Measurements from ENCODE around the gene TANGO2. TPM values are rescaled to one million over a fixed set of nuclear protein-coding genes. Genes with fewer than 3 reads are reported as not detected.

The TANGO2 gene
- total RNA-seq, 1 experiment from 2014 or later = 13.9 TPM

DNA sequence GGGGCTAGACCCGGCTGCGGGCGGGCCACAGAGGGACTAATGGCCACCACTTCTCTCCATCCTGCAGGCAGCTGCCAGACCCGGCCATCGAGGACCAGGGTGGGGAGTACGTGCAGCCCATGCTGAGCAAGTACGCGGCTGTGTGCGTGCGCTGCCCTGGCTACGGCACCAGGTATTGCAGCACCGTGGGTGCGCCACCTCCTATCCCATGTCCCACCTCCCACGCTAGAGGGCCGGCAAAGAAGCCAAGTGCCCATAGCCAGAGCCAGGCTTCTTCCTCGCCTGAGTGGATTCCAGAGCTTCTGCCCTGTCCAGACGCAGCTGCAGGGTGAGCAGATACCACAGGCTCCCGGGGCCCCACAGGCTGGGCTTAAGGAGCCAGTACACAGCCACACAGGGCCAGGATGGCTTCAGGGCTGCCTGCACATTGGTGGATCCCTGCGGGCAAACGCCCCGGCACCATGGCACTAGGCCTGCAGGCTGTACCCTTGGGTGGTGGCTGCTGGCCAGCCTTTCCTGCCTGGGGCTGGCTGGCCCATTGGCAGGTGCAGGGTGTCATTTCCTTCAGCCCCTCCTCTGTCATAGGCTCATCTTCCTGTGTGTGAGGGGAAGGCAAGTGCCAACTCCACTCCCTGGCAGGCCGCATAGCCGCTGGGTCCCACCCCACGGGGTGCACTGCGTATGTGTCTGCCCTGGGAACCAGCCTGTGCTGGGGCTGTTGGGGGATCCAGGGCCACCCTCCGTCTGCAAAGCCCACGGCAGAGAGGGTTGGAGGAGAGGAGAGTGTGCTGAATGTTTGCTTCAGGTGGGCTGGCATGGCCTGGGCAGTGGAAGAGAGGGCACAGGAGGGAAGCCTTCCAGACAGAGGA lies 42.6 kb downstream of the TANGO2 start:
- BruUV-seq (replicated peaks) = no TSS peak
- H3K27ac Mint-ChIP-seq (ENCODE audit: low read depth, unreplicated experiment) = peak overlapping the region; percentile 10
- POLR2A ChIA-PET = interaction anchor here (0.6 to 1.2 kb wide), 5 partner anchors 16 to 600 kb away, joined by 3 to 8 read pairs (median 3); partner anchors contain the start of gene DGCR8
- CTCF ChIA-PET = no interaction called here
- no peaks in the 10 kb centered on the region for H3K36me3 Mint-ChIP-seq (ENCODE audit: insufficient read depth, unreplicated experiment)
- peaks cover 18% of the 10 kb centered on the region for H3K4me1 Mint-ChIP-seq (ENCODE audit: insufficient read depth, unreplicated experiment)
- TF ChIP-seq, protein P1, sequence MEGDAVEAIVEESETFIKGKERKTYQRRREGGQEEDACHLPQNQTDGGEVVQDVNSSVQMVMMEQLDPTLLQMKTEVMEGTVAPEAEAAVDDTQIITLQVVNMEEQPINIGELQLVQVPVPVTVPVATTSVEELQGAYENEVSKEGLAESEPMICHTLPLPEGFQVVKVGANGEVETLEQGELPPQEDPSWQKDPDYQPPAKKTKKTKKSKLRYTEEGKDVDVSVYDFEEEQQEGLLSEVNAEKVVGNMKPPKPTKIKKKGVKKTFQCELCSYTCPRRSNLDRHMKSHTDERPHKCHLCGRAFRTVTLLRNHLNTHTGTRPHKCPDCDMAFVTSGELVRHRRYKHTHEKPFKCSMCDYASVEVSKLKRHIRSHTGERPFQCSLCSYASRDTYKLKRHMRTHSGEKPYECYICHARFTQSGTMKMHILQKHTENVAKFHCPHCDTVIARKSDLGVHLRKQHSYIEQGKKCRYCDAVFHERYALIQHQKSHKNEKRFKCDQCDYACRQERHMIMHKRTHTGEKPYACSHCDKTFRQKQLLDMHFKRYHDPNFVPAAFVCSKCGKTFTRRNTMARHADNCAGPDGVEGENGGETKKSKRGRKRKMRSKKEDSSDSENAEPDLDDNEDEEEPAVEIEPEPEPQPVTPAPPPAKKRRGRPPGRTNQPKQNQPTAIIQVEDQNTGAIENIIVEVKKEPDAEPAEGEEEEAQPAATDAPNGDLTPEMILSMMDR (IDR thresholded peaks at IDR 0.05; ENCODE audit: unreplicated experiment) = no peak
- intact Hi-C loops (cut with micrococcal nuclease) = no loop called here
- no peak for DNase-seq (ENCODE audit: unreplicated experiment)
- no peaks in the 10 kb centered on the region for H3K27me3 Mint-ChIP-seq (ENCODE audit: insufficient read depth, unreplicated experiment)
- no peak overlapping the region for H3K4me3 Mint-ChIP-seq (ENCODE audit: unreplicated experiment)
- no peaks in the 10 kb centered on the region for H3K9me3 Mint-ChIP-seq (ENCODE audit: unreplicated experiment)

DNA sequence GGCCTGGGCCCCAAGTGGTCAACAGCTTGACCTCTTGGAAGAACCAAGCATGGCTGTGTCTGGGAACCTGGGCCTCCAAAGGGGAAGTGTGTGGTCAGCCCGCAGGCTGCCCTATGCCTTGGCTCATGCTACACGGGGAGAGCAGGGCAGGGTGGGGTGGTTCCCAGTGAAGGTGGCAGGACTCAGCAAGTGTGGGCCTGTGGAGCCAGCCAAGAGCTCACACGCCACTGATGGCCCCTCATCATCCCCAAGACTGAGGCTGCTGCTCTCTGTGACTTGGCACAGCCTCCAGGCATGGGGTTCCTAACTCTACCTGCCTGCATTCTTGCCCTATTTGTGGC lies 43.2 kb downstream of the TANGO2 start:
- no peak for DNase-seq (ENCODE audit: unreplicated experiment)
- ChIA-PET CTCF (no interaction called here), POLR2A (no interaction called here)
- H3K27me3 Mint-ChIP-seq (ENCODE audit: insufficient read depth, unreplicated experiment) = no peaks in the 10 kb centered on the region
- intact Hi-C loops (cut with micrococcal nuclease) = no loop called here
- H3K4me3 Mint-ChIP-seq (ENCODE audit: unreplicated experiment) = no peak overlapping the region
- H3K36me3 Mint-ChIP-seq (ENCODE audit: insufficient read depth, unreplicated experiment) = no peaks in the 10 kb centered on the region
- no TSS peak for BruUV-seq (replicated peaks)
- H3K27ac Mint-ChIP-seq (ENCODE audit: low read depth, unreplicated experiment) = no peak overlapping the region
- TF ChIP-seq, protein P1 (IDR thresholded peaks at IDR 0.05; ENCODE audit: unreplicated experiment) = no peak
- H3K4me1 Mint-ChIP-seq (ENCODE audit: insufficient read depth, unreplicated experiment) = peaks cover 18% of the 10 kb centered on the region
- H3K9me3 Mint-ChIP-seq (ENCODE audit: unreplicated experiment) = no peaks in the 10 kb centered on the region

DNA sequence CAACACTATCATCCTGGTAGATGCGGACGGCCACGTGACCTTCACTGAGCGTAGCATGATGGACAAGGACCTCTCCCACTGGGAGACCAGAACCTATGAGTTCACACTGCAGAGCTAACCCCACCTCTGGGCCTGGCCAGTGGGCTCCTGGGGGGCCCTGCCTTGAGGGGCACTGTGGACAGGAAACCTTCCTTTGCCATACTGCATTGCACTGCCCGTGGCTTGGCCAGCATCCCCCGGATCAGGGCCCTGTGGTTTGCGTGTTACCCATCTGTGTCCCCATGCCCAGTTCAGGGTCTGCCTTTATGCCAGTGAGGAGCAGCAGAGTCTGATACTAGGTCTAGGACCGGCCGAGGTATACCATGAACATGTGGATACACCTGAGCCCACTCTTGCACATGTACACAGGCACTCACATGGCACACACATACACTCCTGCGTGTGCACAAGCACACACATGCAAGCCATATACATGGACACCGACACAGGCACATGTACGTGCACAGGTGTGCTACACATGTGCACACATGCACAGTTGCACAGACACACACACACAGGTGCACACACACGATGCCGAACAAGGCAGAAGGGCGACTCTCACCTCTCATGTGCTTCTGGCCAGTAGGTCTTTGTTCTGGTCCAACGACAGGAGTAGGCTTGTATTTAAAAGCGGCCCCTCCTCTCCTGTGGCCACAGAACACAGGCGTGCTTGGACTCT lies 43.8 kb downstream of the TANGO2 start:
- no peak for DNase-seq (ENCODE audit: unreplicated experiment)
- Mint-ChIP-seq H3K4me3 (ENCODE audit: unreplicated experiment) (no peak overlapping the region), H3K36me3 (ENCODE audit: insufficient read depth, unreplicated experiment) (no peaks in the 10 kb centered on the region), H3K9me3 (ENCODE audit: unreplicated experiment) (no peaks in the 10 kb centered on the region), H3K27me3 (ENCODE audit: insufficient read depth, unreplicated experiment) (no peaks in the 10 kb centered on the region), H3K4me1 (ENCODE audit: insufficient read depth, unreplicated experiment) (peaks cover 18% of the 10 kb centered on the region), H3K27ac (ENCODE audit: low read depth, unreplicated experiment) (no peak overlapping the region)
- TF ChIP-seq, protein P1 (IDR thresholded peaks at IDR 0.05; ENCODE audit: unreplicated experiment) = no peak
- ChIA-PET POLR2A (no interaction called here), CTCF (no interaction called here)
- intact Hi-C loops (cut with micrococcal nuclease) = no loop called here
- no TSS peak for BruUV-seq (replicated peaks)

DNA sequence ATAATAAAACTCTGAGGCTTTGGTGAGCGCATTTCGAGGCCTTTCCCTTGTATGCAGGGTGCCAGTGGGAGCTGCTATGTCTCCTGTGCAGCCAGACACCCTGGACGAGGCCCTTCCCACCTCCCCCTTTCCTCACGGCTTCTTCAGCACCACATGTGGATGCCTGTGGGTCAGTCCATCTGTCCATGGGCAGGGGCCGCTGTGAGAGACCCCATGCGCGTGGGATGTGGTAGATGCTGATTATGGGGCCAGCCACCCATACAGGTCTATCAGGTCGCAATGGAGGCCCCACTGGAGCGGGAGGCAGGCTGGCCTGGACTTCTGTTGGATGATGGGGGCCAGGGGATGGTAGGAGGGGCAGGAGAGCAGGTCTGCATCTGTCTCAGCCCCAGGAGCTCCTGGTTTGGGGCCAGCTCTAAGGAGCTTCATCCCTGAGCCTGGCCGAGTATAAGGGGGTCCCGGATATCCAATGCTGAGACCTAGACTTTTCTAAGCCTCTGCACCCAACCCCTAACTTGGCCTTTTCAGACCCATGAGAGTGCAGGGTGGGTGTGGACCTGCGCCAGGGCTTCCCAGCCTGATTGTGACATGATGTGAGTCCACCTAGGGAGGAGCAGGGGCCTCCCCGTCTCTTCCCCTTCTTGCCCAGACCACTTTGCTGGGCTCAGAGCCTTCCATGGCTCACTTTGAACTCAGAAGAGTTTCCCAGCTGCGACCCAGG lies 45.1 kb downstream of the TANGO2 start:
- POLR2A ChIA-PET = interaction anchor here (0.7 kb wide), 1 partner anchor 26 kb away, joined by 4 read pairs; no protein-coding TSS in a partner anchor

More for the DNA sequence above, 45.1 kb downstream of the TANGO2 start:
- Mint-ChIP-seq H3K4me1 (ENCODE audit: insufficient read depth, unreplicated experiment) (peaks cover 18% of the 10 kb centered on the region), H3K27me3 (ENCODE audit: insufficient read depth, unreplicated experiment) (no peaks in the 10 kb centered on the region), H3K9me3 (ENCODE audit: unreplicated experiment) (no peaks in the 10 kb centered on the region), H3K27ac (ENCODE audit: low read depth, unreplicated experiment) (no peak overlapping the region), H3K4me3 (ENCODE audit: unreplicated experiment) (no peak overlapping the region), H3K36me3 (ENCODE audit: insufficient read depth, unreplicated experiment) (no peaks in the 10 kb centered on the region)
- DNase-seq (ENCODE audit: unreplicated experiment) = no peak
- CTCF ChIA-PET = interaction anchor here (1.6 kb wide), 1 partner anchor 23 kb away, joined by 3 read pairs; no protein-coding TSS in a partner anchor
- no TSS peak for BruUV-seq (replicated peaks)
- TF ChIP-seq, protein P1 (IDR thresholded peaks at IDR 0.05; ENCODE audit: unreplicated experiment) = no peak
- intact Hi-C loops (cut with micrococcal nuclease) = no loop called here
